ENCODE measurements around the gene TNIK.

TNIK gene

GRCh38 chr3:171417137-171417536 is 43.1 kb downstream of the TNIK start:
- no peak for DNase-seq (ENCODE audit: low spot score)

- no peak for DNase-seq (ENCODE audit: low spot score)
These were observed 43.5 kb downstream of the TNIK start for GRCh38 chr3:171416666-171417065.

DNA sequence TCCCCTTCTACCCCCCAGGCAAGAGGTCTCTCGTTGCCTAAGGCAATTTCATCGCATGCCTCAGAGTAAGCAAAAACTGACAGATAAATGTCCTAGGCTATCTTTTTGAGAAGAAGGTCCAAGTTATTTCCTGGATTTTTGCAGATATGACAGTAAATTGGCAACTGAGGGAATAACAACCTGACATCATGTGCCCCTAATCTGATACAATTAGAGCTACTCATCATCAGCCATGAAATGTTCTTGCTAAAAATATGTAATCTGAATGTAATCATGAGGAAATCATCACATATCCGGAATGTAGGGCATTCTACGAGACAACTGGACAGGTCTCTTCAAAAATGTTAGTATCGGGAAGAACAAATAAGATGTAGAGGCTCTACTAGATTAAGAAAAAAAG is 44.1 kb downstream of the TNIK start:
- DNase-seq (ENCODE audit: low spot score), result no peak

DNA sequence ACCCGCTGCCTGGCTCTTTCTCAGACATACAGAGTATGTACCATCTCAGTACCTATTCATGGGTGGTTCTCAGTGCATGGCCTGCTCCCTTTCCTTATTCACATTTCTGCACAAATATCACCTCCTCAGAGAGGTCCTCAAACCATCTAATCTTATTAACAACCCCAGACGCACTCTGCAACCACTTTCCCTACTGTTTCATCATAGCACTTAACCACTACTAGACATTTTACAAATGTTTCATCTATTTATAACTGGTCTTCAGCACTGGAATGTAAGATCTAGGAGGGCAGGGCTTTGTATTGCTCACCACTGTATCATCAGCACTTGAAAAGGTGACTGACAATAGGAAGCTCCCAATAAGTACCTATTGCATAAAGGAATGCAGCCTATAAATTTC is 45.1 kb downstream of the TNIK start:
- DNase-seq (ENCODE audit: low spot score), result no peak

DNA sequence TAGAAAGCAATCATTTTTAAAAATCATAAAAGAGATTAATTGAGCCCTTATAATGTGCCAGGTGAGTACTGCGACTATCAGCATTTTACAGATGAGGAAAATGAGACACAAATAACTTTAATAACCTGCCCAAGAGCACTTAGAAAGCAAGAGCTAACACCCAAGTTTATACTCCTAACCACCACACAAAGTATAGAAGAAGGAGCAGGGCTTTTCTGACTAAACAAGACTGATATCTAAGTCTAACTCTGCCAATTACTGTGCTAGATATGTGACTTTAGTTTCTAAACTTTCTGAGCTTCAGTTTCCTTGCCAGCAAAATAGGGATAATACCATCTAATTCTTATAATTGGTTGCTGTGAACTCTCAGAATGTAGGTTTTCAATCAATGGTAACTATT is 47.7 kb downstream of the TNIK start:
- DNase-seq (ENCODE audit: low spot score), result no peak

- no peak for DNase-seq (ENCODE audit: low spot score)
These were observed 48.2 kb downstream of the TNIK start for GRCh38 chr3:171412054-171412453.

- DNase-seq (ENCODE audit: low spot score), result no peak
These were observed 50.0 kb downstream of the TNIK start for GRCh38 chr3:171410186-171410585.

- no peak for DNase-seq (ENCODE audit: low spot score)
These were observed 52.4 kb downstream of the TNIK start for GRCh38 chr3:171407759-171408158.

DNA sequence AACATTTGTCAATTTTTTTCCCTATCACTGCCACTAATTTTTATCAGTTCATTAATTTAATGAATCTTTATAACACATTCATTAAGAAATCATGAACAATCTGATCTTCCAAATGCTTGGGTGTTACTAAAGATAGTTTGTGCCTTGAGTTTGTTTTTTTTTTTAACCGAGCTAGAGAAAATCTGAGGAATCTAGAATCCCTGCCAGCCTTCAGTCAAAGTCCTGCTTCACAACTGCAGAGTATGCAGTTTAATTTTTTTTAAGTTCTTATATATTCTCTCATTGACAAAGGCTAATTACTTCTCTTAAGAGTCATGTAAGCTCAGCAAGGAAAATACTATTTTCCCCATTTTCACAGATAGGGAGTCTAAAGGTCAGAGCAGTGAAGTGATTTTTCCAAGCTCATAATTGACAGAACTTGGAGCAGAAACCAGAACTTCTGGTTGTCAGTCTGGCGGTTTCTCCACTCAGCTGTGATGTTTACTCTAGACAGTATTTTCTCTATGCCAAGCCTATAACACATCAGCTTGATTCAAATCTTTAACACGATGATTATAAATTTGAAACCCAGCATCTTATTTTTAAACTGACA is 55.7 kb downstream of the TNIK start:
- DNase-seq (ENCODE audit: low spot score), result no peak

DNA sequence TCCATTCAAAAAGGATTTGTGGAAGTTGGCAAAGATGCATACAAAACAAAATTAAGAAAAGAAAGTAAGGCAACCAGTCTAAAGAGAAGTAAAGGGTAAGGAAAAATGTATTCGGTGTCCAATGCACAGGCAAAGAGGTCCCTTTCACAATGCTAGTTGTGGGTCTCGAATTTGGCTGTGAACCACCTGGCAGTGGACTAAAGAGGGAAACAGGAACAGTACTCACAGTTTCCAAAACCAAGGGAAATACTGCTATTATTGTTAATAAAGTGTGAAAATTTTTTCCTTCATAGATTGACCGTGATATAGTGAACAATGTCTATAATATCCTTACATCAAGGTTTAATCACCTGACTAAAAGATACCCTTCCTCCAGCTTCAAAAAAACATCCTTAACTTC is 57.9 kb downstream of the TNIK start:
- DNase-seq (ENCODE audit: low spot score), result no peak

DNA sequence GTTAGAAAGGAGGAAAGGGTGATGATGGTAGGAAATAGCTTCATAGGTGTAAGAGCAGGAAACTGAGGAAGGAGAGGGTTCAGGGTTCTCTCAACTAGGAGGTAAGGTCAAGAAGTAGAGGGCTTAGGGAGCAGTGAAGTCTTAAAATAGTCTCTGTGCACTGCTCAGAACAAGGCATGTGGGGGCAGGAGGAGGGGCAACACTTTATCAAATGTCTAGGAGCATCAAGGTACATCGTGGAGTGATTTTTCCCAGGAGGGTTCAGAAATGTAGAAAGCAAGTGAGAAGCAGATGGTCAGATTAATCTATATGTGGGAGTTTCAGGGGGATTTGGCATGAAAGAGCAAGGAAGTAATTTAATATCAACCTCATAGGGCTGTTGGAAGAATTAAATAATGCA is 58.8 kb downstream of the TNIK start:
- DNase-seq (ENCODE audit: low spot score), result no peak

DNA sequence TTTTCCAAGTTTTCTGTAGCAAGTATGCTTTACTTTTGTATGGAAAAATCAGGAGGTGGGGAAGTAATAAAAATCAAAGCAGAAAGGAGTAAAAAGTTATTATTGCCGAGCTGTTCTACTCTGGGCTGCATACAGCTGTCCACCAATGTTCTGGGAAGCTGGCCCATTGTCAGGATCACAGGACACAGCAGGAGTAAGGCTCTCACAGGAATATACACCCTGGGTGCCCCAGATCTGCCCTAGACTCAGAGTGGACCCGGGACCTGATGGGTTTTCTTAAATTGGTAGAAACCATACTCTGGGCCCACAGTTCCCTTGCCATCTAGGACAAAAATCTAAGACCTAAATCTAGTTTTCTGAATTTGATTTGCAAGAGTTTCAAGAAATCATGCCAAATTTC is 60.4 kb downstream of the TNIK start:
- DNase-seq (ENCODE audit: low spot score), result no peak

DNA sequence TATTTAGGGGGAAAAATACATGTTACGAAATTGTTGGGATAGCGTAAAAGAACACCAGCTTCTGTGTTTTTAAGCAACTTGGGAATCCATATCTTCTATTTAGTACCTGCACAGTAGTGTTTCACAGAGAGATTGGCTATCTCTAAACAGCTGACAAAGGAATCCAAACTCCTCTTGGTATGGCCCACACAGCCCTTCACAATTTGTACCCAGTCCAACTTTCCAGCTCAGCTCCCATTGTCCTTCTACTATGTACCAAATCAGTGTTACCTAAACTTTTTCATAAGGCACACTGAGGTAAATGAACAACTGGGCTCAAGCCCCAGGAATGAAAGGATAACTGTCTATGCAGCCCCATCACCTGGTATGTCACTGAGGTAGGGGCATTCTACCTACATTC is 61.9 kb downstream of the TNIK start:
- no peak for DNase-seq (ENCODE audit: low spot score)

DNA sequence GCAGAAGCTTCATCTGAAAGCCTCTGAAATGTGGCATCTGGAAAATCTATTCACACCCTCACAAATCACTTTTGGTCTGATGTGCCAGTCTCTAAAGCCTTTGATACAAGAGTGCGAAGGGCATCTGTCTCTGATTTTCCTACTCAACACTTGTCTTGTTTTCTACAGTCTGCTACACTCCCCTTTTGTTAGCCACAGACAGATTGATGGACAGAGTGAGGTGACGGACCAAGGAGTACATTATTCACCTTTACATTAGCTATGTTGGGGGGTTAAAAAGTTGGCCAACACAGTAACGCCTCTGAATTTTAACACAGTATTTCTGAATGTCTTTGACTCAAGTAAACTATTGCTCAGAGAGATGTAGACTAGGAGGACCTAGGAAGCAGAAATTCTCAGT is 63.1 kb downstream of the TNIK start:
- no peak for DNase-seq (ENCODE audit: low spot score)

DNA sequence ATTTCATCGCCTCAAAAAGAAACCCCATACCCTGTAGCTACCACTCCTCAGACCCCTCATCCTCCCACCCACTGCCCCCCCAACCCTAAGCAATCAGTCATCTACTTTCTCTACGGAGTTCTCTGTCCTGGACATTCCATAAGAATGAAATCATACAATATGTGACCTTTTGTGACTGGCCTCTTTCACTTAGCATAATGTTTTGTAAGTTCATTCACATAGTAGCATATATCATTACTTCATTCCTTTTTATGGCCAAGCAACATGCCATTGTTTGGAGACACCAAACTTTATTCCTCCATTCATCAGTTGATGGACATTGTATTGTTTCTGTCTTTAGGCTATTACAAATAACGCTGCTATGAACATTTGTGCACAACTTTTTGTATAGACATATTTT is 64.2 kb downstream of the TNIK start:
- no peak for DNase-seq (ENCODE audit: low spot score)

- no peak for DNase-seq (ENCODE audit: low spot score)
These were observed 67.0 kb downstream of the TNIK start for GRCh38 chr3:171393032-171393744.

GRCh38 chr3:171391432-171391831 is 68.8 kb downstream of the TNIK start:
- no peak for DNase-seq (ENCODE audit: low spot score)

- no peak for DNase-seq (ENCODE audit: low spot score)
These were observed 69.9 kb downstream of the TNIK start for GRCh38 chr3:171390051-171390941.

DNA sequence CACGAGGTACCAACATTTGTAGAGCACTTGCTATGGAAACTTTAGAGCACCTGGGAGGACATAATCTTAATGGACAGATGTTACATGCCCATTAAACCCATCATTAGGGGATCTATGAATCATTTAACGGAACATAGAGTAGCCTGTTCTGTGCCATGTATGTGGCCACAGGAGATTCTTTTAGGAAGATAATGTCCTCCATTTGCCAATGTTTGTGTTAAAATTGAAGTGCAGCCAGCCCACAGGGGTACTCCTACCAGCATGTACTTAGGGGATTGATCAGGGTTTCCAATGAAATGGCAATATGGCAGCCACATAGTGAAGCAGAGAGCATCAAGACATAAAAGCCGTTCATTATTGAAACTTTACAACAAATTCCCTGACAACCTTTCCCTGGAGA is 70.7 kb downstream of the TNIK start:
- no peak for DNase-seq (ENCODE audit: low spot score)

GRCh38 chr3:171388527-171388926 is 71.7 kb downstream of the TNIK start:
- DNase-seq (ENCODE audit: low spot score), result no peak

DNA sequence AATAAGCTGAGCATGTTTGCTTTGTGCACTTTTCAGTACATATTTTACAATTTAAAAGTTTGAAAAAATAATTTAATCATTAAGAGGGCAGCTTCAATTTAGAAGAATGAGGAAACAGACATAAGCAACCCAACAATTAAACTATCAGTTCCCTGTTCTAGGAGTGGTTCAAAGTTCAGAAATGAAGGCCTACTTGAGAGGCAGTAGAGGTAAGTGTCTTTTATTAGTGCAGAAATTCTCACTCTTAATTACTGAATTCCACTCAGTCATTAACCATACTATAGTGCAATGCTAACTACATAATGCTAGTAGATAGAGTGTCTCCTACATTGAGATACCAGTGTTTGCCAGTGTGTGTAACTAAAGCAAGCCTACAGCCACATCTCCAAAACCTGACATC is 73.1 kb downstream of the TNIK start:
- no peak for DNase-seq (ENCODE audit: low spot score)

DNA sequence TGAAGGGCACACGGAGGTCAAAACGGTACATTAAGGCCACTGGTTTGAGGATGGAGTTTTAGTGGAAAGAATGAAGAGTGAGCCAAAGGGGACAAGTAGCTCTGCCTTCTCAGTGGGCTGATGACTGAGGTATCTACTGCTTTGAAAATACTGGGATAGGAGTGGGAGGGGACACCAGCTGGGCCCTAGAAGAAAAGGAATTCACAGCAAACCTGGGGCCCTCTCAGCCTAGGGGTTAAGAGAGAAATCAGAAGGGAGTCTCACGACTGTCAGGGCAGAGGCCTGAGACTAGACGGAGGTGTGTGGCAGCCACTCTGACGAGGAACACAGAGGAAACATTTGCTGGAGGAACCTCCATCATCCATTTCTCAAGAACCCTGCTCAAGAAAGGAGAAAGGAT is 75.1 kb downstream of the TNIK start:
- no peak for DNase-seq (ENCODE audit: low spot score)
